HepG2 (cell line): Measurements from ENCODE around the gene COPA. TPM values are rescaled to one million over a fixed set of nuclear protein-coding genes. Genes with fewer than 3 reads are reported as not detected.
A peak's percentile ranks its signal among the peaks of the same experiment; 100 is the strongest.

ENCODE experiments used
- FOXC1 ChIP-seq: sonication (generic); formaldehyde crosslinking; IDR thresholded peaks from 2 replicates; pipeline ENCODE4 v1.8.0; 2022; ENCODE audit warnings: mild to moderate bottlenecking, missing genetic modification reagents, borderline replicate concordance
- HNF4A ChIP-seq: sonication (generic); formaldehyde crosslinking; IDR thresholded peaks from 2 replicates; pipeline ENCODE4 v1.4.0; 2020; ENCODE audit warnings: missing genetic modification reagents
- HOMEZ ChIP-seq: IDR thresholded peaks from 2 replicates; pipeline ENCODE4 v1.6.1; 2016; ENCODE audit warnings: low read depth
- MIXL1 ChIP-seq: IDR thresholded peaks from 2 replicates; pipeline ENCODE4 v1.6.1; 2016
- NFE2 ChIP-seq: sonication (generic); formaldehyde crosslinking; IDR thresholded peaks from 2 replicates; pipeline ENCODE4 v1.4.0; 2020; ENCODE audit warnings: missing genetic modification reagents
- PHB2 ChIP-seq: fragments of 450-650 bp; IDR thresholded peaks from 2 replicates; pipeline ENCODE4 v1.6.1; 2018; ENCODE audit not compliant: partially characterized antibody
- RBM22 ChIP-seq: fragments of 200-400 bp; formaldehyde crosslinking; optimal IDR thresholded peaks from 2 replicates; pipeline ENCODE3; 2017; ENCODE audit warnings: mild to moderate bottlenecking, low read length, moderate library complexity
- RBM39 ChIP-seq: fragments of 200-400 bp; formaldehyde crosslinking; IDR thresholded peaks from one replicate; pipeline ENCODE4 v1.6.1; 2018; ENCODE audit warnings: antibody characterized with exemption, mild to moderate bottlenecking, low read depth, low read length; ENCODE audit not compliant: poor library complexity, severe bottlenecking
- RCOR2 ChIP-seq: IDR thresholded peaks from 2 replicates; pipeline ENCODE4 v1.6.1; 2016; ENCODE audit warnings: missing biosample characterization, missing genetic modification reagents
- RELA ChIP-seq: sonication (generic); formaldehyde crosslinking; IDR thresholded peaks from 2 replicates; pipeline ENCODE4 v1.4.0; 2020; ENCODE audit warnings: missing genetic modification reagents
- SNRNP70 ChIP-seq: fragments of 200-400 bp; formaldehyde crosslinking; IDR thresholded peaks from 2 replicates; pipeline ENCODE4 v1.6.1; 2017; ENCODE audit warnings: mild to moderate bottlenecking, low read depth, low read length, moderate library complexity
- XBP1 ChIP-seq: sonication (generic); formaldehyde crosslinking; IDR thresholded peaks from 2 replicates; pipeline ENCODE4 v1.5.0; 2020; ENCODE audit warnings: missing genetic modification reagents
- ZNF644 ChIP-seq: IDR thresholded peaks from 2 replicates; pipeline ENCODE4 v1.6.1; 2016; ENCODE audit warnings: low read depth
- ZNF678 ChIP-seq: sonication (generic); formaldehyde crosslinking; IDR thresholded peaks from 2 replicates; pipeline ENCODE4 v1.4.0; 2020; ENCODE audit warnings: mild to moderate bottlenecking, missing genetic modification reagents
- ZNF75D ChIP-seq: sonication (generic); formaldehyde crosslinking; IDR thresholded peaks from 2 replicates; pipeline ENCODE4 v1.8.1; 2023; ENCODE audit warnings: missing genetic modification reagents, mild to moderate bottlenecking, borderline replicate concordance
- ZSCAN5A ChIP-seq: sonication (generic); formaldehyde crosslinking; IDR thresholded peaks from 2 replicates; pipeline ENCODE4 v1.8.0; 2022; ENCODE audit warnings: mild to moderate bottlenecking, missing genetic modification reagents, borderline replicate concordance
- polyA plus RNA-seq, 8 experiments: library from polyadenylated mRNA; depleted of rRNA in 3 of 8; stranded (reverse) in 7 of 8; unstranded in 1 of 8; fragments of >200 nt; fragmentation: Illumina TruSeq in 4 of 8; extraction: Trizol in 4 of 8; gene quantifications; 2 replicates each; pipeline versions ENCODE4 v1.2.1 to v1.2.3, GENCODE V29; 2011 to 2016; ENCODE audit warnings: low read depth in 4 of 8, missing spikeins in 1 of 8, mixed read lengths in 1 of 8; ENCODE audit not compliant: insufficient read depth in 1 of 8
- total RNA-seq, 5 experiments: library from RNA; depleted of rRNA; stranded (reverse); fragments of >200 nt; fragmentation: Illumina TruSeq; extraction: Trizol; gene quantifications; 2 replicates each; pipeline ENCODE4 v1.2.3, GENCODE V29; 2016; ENCODE audit warnings: low read depth in 1 of 5
- TF ChIP-seq, protein P1 (sequence below): sonication (generic); formaldehyde crosslinking; IDR thresholded peaks from 2 replicates; pipeline ENCODE4 v1.5.1; 2020; ENCODE audit warnings: mild to moderate bottlenecking, missing genetic modification reagents, borderline replicate concordance
- TF ChIP-seq, protein P2 (sequence below): sonication (generic); formaldehyde crosslinking; IDR thresholded peaks from 2 replicates; pipeline ENCODE4 v1.4.0; 2020; ENCODE audit warnings: mild to moderate bottlenecking, missing genetic modification reagents, borderline replicate concordance
- TF ChIP-seq, protein P3 (sequence below): sonication (generic); formaldehyde crosslinking; IDR thresholded peaks from 2 replicates; pipeline ENCODE4 v1.4.0; 2020; ENCODE audit warnings: missing genetic modification reagents, borderline replicate concordance

The COPA gene
- total and polyA plus RNA-seq, 2 of the 13 experiments (the other 11 are each of a cell fraction or from before 2014, with no cell fraction given): 160 to 197 TPM

GRCh38 chr1:160342953-160343869 is at the start of gene COPA, which contains the start of gene NCSTN (continued):
- TF ChIP-seq RELA (CRISPR knock-in tag): 0 out of 2 replicates have a peak, but pooled peaks have one; percentile 66
- TF ChIP-seq MIXL1 (CRISPR knock-in tag): peak; percentile 76
- no peak for TF ChIP-seq PHB2
- peak; percentile 56 for TF ChIP-seq HNF4A
- TF ChIP-seq, protein P1, sequence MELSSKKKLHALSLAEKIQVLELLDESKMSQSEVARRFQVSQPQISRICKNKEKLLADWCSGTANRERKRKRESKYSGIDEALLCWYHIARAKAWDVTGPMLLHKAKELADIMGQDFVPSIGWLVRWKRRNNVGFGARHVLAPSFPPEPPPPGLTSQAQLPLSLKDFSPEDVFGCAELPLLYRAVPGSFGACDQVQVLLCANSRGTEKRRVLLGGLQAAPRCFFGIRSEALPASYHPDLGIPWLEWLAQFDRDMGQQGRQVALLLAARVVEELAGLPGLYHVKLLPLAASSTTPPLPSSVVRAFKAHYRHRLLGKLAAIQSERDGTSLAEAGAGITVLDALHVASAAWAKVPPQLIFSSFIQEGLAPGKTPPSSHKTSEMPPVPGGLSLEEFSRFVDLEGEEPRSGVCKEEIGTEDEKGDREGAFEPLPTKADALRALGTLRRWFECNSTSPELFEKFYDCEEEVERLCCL (CRISPR knock-in tag): no peak
- TF ChIP-seq ZNF644 (CRISPR knock-in tag): no peak
- TF ChIP-seq, protein P2, sequence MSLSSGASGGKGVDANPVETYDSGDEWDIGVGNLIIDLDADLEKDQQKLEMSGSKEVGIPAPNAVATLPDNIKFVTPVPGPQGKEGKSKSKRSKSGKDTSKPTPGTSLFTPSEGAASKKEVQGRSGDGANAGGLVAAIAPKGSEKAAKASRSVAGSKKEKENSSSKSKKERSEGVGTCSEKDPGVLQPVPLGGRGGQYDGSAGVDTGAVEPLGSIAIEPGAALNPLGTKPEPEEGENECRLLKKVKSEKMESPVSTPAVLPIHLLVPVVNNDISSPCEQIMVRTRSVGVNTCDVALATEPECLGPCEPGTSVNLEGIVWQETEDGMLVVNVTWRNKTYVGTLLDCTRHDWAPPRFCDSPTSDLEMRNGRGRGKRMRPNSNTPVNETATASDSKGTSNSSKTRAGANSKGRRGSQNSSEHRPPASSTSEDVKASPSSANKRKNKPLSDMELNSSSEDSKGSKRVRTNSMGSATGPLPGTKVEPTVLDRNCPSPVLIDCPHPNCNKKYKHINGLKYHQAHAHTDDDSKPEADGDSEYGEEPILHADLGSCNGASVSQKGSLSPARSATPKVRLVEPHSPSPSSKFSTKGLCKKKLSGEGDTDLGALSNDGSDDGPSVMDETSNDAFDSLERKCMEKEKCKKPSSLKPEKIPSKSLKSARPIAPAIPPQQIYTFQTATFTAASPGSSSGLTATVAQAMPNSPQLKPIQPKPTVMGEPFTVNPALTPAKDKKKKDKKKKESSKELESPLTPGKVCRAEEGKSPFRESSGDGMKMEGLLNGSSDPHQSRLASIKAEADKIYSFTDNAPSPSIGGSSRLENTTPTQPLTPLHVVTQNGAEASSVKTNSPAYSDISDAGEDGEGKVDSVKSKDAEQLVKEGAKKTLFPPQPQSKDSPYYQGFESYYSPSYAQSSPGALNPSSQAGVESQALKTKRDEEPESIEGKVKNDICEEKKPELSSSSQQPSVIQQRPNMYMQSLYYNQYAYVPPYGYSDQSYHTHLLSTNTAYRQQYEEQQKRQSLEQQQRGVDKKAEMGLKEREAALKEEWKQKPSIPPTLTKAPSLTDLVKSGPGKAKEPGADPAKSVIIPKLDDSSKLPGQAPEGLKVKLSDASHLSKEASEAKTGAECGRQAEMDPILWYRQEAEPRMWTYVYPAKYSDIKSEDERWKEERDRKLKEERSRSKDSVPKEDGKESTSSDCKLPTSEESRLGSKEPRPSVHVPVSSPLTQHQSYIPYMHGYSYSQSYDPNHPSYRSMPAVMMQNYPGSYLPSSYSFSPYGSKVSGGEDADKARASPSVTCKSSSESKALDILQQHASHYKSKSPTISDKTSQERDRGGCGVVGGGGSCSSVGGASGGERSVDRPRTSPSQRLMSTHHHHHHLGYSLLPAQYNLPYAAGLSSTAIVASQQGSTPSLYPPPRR (CRISPR knock-in tag): peak; percentile 33; the same call in 1 of the 2 replicates
- TF ChIP-seq XBP1 (CRISPR knock-in tag): no peak
- no peak for TF ChIP-seq HOMEZ
- TF ChIP-seq SNRNP70: no peak
- TF ChIP-seq RBM39: peak; percentile 88
- TF ChIP-seq, protein P3, sequence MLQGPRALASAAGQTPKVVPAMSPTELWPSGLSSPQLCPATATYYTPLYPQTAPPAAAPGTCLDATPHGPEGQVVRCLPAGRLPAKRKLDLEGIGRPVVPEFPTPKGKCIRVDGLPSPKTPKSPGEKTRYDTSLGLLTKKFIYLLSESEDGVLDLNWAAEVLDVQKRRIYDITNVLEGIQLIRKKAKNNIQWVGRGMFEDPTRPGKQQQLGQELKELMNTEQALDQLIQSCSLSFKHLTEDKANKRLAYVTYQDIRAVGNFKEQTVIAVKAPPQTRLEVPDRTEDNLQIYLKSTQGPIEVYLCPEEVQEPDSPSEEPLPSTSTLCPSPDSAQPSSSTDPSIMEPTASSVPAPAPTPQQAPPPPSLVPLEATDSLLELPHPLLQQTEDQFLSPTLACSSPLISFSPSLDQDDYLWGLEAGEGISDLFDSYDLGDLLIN (CRISPR knock-in tag): no peak
- TF ChIP-seq NFE2 (CRISPR knock-in tag): no peak
- TF ChIP-seq FOXC1: peak; percentile 81; the same call in 1 of the 2 replicates
- TF ChIP-seq ZNF678 (CRISPR knock-in tag): 0 out of 2 replicates have a peak, but pooled peaks have one; percentile 63
- no peak for TF ChIP-seq RCOR2
- TF ChIP-seq ZSCAN5A (CRISPR knock-in tag): no peak
- TF ChIP-seq RBM22: no peak
- no peak for TF ChIP-seq ZNF75D (CRISPR knock-in tag)
